Nephron (organoid): Measurements from ENCODE around the gene RP9.

Experiments
- H3K27ac Mint-ChIP-seq, 3 experiments: 2 replicates each; pipeline ENCODE4 v1.8.0; 2020; ENCODE audit warnings: mixed read lengths in 3 of 3, mild to moderate bottlenecking in 2 of 3, moderate library complexity in 1 of 3
- H3K27me3 Mint-ChIP-seq: 2 replicates; pipeline ENCODE4 v1.8.0; 2021; ENCODE audit warnings: low read depth, mild to moderate bottlenecking, moderate library complexity, mixed read lengths
- H3K36me3 Mint-ChIP-seq: 2 replicates; pipeline ENCODE4 v1.8.0; 2020; ENCODE audit warnings: low read depth, mixed read lengths
- H3K4me1 Mint-ChIP-seq: 2 replicates; pipeline ENCODE4 v1.8.0; 2020; ENCODE audit warnings: mixed read lengths
- H3K4me3 Mint-ChIP-seq, 3 experiments: 2 replicates each; pipeline ENCODE4 v1.8.0; 2020; ENCODE audit warnings: mild to moderate bottlenecking in 3 of 3, mixed read lengths in 3 of 3, moderate library complexity in 2 of 3
- H3K9me3 Mint-ChIP-seq: 2 replicates; pipeline ENCODE4 v1.8.0; 2020; ENCODE audit warnings: mixed read lengths
- TF ChIP-seq, protein P1 (sequence below), 3 experiments: fragments of 200-600 bp; sonication (generic); IDR thresholded peaks; one replicate each; pipeline ENCODE4 v1.5.0; 2021; ENCODE audit warnings: antibody characterized with exemption in 3 of 3; ENCODE audit not compliant: unreplicated experiment in 3 of 3

Gene RP9

DNA sequence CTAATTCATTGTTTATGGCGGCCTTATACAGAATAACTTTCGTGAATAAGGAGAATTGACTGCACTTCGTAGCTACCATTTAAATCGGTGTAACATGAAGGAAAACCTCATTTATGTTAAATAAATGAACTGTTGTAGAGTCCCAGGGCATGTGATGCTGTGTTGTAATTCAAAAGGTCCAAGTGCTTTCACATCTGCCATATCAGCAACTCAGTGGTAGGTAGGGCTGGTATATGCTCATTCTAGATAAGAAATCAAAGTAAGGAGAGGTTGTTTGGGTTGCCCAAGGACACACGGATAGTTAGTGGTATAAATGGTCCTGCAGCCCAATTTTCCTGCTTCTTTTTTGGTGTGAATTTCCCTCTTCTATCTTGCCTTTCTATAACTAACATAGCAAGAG is 36.0 kb upstream of the RP9 start:
- Mint-ChIP-seq H3K4me3 (no peak overlapping the region), H3K9me3 (peaks cover 13% of the 10 kb centered on the region), H3K27ac (no peak overlapping the region), H3K36me3 (peaks cover 15% of the 10 kb centered on the region), H3K4me1 (peaks cover 18% of the 10 kb centered on the region), H3K27me3 (no peaks in the 10 kb centered on the region)
- TF ChIP-seq, protein P1, sequence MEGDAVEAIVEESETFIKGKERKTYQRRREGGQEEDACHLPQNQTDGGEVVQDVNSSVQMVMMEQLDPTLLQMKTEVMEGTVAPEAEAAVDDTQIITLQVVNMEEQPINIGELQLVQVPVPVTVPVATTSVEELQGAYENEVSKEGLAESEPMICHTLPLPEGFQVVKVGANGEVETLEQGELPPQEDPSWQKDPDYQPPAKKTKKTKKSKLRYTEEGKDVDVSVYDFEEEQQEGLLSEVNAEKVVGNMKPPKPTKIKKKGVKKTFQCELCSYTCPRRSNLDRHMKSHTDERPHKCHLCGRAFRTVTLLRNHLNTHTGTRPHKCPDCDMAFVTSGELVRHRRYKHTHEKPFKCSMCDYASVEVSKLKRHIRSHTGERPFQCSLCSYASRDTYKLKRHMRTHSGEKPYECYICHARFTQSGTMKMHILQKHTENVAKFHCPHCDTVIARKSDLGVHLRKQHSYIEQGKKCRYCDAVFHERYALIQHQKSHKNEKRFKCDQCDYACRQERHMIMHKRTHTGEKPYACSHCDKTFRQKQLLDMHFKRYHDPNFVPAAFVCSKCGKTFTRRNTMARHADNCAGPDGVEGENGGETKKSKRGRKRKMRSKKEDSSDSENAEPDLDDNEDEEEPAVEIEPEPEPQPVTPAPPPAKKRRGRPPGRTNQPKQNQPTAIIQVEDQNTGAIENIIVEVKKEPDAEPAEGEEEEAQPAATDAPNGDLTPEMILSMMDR (IDR thresholded peaks at IDR 0.05; ENCODE audit: unreplicated experiment in 3 of 3) = no peak

DNA sequence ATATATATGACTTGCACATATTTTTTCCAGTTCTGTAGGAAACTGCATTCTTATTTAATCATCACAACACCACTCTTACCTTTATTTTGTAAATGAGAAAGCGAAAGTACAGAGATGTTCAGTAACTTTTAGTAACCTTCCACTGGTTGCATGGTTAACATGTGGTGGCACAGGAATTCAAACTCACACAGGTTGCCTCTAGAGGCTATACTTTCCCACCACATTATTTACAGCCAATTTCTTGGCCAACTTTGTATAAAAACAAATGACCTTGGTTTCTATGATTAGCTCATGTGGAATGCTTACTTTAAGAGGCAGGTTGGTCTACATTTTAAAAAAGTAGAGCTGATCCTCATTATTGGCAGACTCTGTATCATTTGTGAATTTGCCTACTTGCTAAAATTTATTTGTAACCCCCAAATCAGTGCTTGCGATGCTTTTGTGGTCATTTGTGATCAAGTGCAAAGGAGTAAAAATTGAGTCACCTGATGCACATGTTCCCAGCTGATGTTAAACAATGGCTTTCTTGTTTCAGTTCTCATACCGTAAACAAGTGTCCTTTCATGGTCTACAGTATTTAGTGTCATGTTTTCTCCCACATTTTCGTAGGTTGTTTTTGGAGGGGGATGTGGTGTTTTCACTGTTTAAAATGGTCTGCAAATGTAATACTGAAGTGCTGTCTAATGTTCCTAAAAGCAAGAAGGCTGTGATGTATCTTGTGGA is 35.0 kb upstream of the RP9 start:
- peaks cover 10% of the 10 kb centered on the region for H3K4me1 Mint-ChIP-seq

DNA sequence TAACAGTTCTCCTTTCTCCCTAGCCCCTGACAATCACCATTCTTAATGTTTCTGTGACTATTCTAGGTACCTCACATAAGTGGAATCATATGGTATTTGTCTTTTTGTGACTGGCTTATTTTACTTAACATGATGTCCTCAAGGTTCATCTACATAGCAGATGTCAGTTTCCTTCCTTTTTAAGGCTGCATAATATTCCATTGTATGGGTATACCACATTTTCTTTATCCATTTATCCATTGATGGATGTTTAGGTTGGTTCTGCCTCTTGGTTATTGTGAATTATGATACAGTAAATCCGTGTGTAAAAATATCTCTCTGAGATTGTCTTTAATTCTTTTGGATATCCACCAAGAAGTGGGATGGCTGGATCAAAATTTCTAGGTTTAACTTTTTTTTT is 33.4 kb upstream of the RP9 start:
- H3K9me3 Mint-ChIP-seq = peaks cover 13% of the 10 kb centered on the region
- TF ChIP-seq, protein P1 (IDR thresholded peaks at IDR 0.05; ENCODE audit: unreplicated experiment in 3 of 3) = no peak
- H3K27ac Mint-ChIP-seq = no peak overlapping the region
- H3K4me3 Mint-ChIP-seq = no peak overlapping the region
- no peaks in the 10 kb centered on the region for H3K4me1 Mint-ChIP-seq
- peaks cover 15% of the 10 kb centered on the region for H3K36me3 Mint-ChIP-seq
- H3K27me3 Mint-ChIP-seq = no peaks in the 10 kb centered on the region

More for the DNA sequence above, 35.0 kb upstream of the RP9 start:
- H3K27me3 Mint-ChIP-seq = no peaks in the 10 kb centered on the region
- H3K4me3 Mint-ChIP-seq = no peak overlapping the region
- TF ChIP-seq, protein P1 (IDR thresholded peaks at IDR 0.05; ENCODE audit: unreplicated experiment in 3 of 3) = no peak
- H3K27ac Mint-ChIP-seq = no peak overlapping the region
- H3K36me3 Mint-ChIP-seq = peaks cover 15% of the 10 kb centered on the region
- H3K9me3 Mint-ChIP-seq = peaks cover 13% of the 10 kb centered on the region

DNA sequence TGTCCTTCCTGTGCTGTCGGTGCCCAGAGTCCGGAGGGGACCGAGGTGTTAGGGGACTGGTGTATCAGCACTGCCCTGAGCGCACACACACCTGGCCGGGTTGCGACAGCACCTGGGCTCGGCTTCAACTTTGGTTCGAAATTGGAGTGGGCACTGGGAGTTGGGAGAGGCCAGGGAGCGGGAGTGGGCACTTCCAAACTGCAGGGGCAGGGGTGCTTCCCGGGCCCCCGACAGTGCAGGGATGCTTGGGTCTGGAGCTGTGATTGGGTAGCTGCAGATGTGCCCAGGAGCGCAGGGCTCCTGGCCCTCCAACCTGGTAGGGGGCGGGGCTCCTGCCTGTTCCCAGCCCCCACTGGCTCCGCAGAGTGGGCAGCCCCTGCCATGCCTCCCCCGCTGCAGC is 27.9 kb upstream of the RP9 start:
- TF ChIP-seq, protein P1 (IDR thresholded peaks at IDR 0.05; ENCODE audit: unreplicated experiment in 3 of 3) = no peak
- Mint-ChIP-seq H3K27me3 (no peaks in the 10 kb centered on the region), H3K9me3 (peaks cover 8% of the 10 kb centered on the region), H3K4me1 (peaks cover 2% of the 10 kb centered on the region), H3K27ac (no peak overlapping the region), H3K4me3 (no peak overlapping the region), H3K36me3 (peaks cover 8% of the 10 kb centered on the region)

DNA sequence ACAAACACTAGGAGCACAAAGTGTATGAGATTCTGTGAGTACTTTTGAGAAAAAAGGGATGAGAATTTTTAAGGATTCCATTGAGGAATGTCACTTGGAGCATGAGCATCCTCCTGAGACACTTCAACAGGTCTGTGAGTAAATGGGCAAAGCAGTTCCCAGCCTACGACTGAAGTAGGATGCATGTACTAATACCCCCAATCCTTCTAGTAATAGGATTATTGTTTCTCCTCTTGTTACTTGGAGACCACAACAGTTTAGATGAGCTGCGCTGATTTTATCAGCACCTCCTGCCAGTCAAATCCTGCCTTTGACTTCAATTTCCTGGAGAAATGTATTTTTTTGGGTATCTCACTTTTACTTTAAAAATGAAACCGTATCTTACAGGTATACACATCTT is 21.0 kb upstream of the RP9 start:
- Mint-ChIP-seq H3K27ac (peak overlapping the region; percentile 86 to 97 (median 95)), H3K27me3 (no peaks in the 10 kb centered on the region), H3K9me3 (no peaks in the 10 kb centered on the region), H3K4me3 (peak overlapping the region; percentile 95 to 99 (median 95)), H3K4me1 (peaks cover 25% of the 10 kb centered on the region), H3K36me3 (peaks cover 3% of the 10 kb centered on the region)
- TF ChIP-seq, protein P1 (IDR thresholded peaks at IDR 0.05; ENCODE audit: unreplicated experiment in 3 of 3) = no peak

DNA sequence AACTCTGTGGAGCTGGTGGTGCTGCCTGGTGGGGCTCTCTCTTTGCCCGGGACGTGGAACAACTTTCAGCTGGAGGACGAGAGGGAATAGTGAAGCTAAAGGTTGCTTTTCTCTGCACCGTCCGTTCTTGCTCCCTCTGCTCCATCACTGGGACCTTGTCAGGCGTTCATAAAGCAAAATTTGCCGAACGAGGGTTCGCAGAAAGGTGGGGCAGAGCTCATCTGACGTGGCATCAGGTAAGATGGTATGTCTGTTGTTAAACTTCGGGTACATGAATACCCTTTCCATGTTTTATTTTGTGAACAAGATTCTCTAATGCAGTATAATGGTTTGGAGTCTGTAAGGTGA is 20.6 kb upstream of the RP9 start:
- no peaks in the 10 kb centered on the region for H3K9me3 Mint-ChIP-seq
- peak overlapping the region; percentile 95 to 99 (median 95) for H3K4me3 Mint-ChIP-seq
- H3K27ac Mint-ChIP-seq = peak overlapping the region; percentile 86 to 97 (median 95)
- peaks cover 2% of the 10 kb centered on the region for H3K36me3 Mint-ChIP-seq
- H3K4me1 Mint-ChIP-seq = peaks cover 25% of the 10 kb centered on the region
- TF ChIP-seq, protein P1 (IDR thresholded peaks at IDR 0.05; ENCODE audit: unreplicated experiment in 3 of 3) = no peak
- H3K27me3 Mint-ChIP-seq = no peaks in the 10 kb centered on the region
